ENCODE data around the gene WWC2.

Gene WWC2

GRCh38 chr4:183154701-183155391 lies 55.8 kb downstream of the WWC2 start:
- H3K4me3 Mint-ChIP-seq, result no peak overlapping the region
- H3K9me3 Mint-ChIP-seq, result no peaks in the 10 kb centered on the region
- peaks cover 9% of the 10 kb centered on the region for H3K4me1 Mint-ChIP-seq (ENCODE audit: low read depth)
- H3K27ac Mint-ChIP-seq, result no peak overlapping the region
- intact Hi-C loops (cut with micrococcal nuclease), result no loop called here
- no peaks in the 10 kb centered on the region for H3K27me3 Mint-ChIP-seq
- no peaks in the 10 kb centered on the region for H3K36me3 Mint-ChIP-seq (ENCODE audit: low read depth)

DNA sequence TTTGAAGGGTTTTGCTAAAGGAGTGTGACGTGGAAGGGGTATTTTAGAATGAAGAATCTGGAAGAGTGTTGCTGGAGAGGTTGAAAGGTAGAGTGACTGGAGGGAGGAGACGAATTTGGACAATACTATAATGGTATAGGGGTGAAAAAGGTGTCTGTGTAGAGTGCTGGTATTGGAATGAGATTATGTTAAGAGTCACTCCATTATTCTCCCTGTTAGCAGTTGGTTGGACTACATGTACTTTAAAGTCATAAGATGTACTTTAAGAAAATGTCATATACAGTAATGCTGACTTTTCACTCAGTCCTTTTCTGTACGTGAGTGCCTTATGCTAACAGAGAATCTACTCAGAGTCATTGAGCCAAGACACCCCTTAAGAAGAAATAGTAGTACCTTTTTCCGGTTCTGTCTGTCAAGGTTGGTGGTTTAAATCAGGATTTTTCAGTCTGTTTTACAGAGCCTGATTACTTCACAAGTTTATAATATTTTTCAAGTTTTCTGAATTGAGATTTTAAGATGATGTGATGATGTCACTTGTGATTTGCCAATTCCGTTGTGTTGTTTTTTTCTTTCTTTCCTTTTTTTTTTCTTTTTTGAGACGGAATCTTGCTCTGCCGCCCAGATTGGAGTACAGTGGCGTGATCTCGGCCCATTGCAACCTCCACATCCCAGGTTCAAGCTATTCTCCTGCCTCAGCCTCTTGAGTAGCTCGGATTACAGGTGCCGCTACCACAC lies 56.6 kb downstream of the WWC2 start:
- no peak overlapping the region for H3K27ac Mint-ChIP-seq
- H3K27me3 Mint-ChIP-seq, result no peaks in the 10 kb centered on the region
- H3K9me3 Mint-ChIP-seq, result no peaks in the 10 kb centered on the region
- peaks cover 9% of the 10 kb centered on the region for H3K4me1 Mint-ChIP-seq (ENCODE audit: low read depth)
- intact Hi-C loops (cut with micrococcal nuclease), result no loop called here
- H3K36me3 Mint-ChIP-seq (ENCODE audit: low read depth), result no peaks in the 10 kb centered on the region
- no peak overlapping the region for H3K4me3 Mint-ChIP-seq

DNA sequence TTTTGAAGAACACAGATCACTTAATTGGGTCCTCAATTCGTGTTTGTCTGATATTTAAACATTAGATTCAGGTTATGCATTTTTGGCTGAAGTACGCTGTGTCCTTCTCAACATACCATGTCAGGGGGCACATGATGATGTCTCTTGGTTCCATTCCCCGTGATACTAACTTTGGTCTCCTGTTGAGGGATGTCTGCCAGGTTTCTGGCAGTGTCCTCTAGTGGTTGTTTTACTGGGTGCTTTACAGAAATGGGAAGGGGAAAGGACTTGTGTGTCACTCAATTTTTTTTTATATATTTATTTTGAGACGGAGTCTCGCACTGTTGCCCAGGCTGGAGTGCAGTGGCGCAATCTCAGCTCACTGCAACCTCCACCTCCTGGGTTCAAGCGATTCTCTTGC lies 58.2 kb downstream of the WWC2 start:
- Mint-ChIP-seq H3K27me3 (no peaks in the 10 kb centered on the region), H3K4me3 (no peak overlapping the region), H3K27ac (no peak overlapping the region), H3K4me1 (ENCODE audit: low read depth) (peaks cover 9% of the 10 kb centered on the region), H3K9me3 (no peaks in the 10 kb centered on the region), H3K36me3 (ENCODE audit: low read depth) (no peaks in the 10 kb centered on the region)
- intact Hi-C loops (cut with micrococcal nuclease), result no loop called here

DNA sequence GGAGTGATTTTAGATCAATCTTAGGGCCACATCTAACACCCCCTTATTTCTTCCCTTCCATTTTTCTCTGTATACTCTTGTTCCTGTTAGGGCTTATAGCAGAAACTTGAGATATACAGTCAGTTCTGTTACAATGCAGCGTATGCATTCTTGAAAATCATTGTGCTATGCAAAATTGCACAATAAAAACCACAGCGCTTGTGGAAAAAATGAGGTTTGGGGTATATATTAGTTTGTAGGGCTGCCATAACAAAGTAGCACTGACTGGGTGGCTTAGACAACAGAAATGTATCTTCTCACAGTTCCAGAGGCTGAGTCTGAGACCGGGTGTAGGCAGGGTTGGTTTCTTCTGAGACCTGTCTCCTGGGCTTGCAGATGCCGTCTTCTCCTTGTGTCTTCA lies 59.0 kb downstream of the WWC2 start:
- H3K27ac Mint-ChIP-seq, result peak overlapping the region; percentile 2
- intact Hi-C loops (cut with micrococcal nuclease), result no loop called here
- H3K4me3 Mint-ChIP-seq, result no peak overlapping the region

GRCh38 chr4:183161630-183162029 lies 62.6 kb downstream of the WWC2 start:
- H3K27me3 Mint-ChIP-seq, result no peaks in the 10 kb centered on the region
- no peaks in the 10 kb centered on the region for H3K9me3 Mint-ChIP-seq
- intact Hi-C loops (cut with micrococcal nuclease), result no loop called here
- H3K4me3 Mint-ChIP-seq, result no peak overlapping the region
- H3K36me3 Mint-ChIP-seq (ENCODE audit: low read depth), result no peaks in the 10 kb centered on the region
- no peak overlapping the region for H3K27ac Mint-ChIP-seq
- peaks cover 9% of the 10 kb centered on the region for H3K4me1 Mint-ChIP-seq (ENCODE audit: low read depth)

More for the DNA sequence above, 59.0 kb downstream of the WWC2 start:
- Mint-ChIP-seq H3K36me3 (ENCODE audit: low read depth) (no peaks in the 10 kb centered on the region), H3K27me3 (no peaks in the 10 kb centered on the region), H3K9me3 (no peaks in the 10 kb centered on the region), H3K4me1 (ENCODE audit: low read depth) (peaks cover 9% of the 10 kb centered on the region)

- no peaks in the 10 kb centered on the region for H3K9me3 Mint-ChIP-seq
- H3K36me3 Mint-ChIP-seq (ENCODE audit: low read depth), result no peaks in the 10 kb centered on the region
- H3K27me3 Mint-ChIP-seq, result no peaks in the 10 kb centered on the region
- no peak overlapping the region for H3K4me3 Mint-ChIP-seq
- intact Hi-C loops (cut with micrococcal nuclease), result no loop called here
- peaks cover 2% of the 10 kb centered on the region for H3K4me1 Mint-ChIP-seq (ENCODE audit: low read depth)
- no peak overlapping the region for H3K27ac Mint-ChIP-seq
Observed at GRCh38 chr4:183163135-183163534, 64.1 kb downstream of the WWC2 start.

GRCh38 chr4:183164963-183165362 lies 65.9 kb downstream of the WWC2 start:
- intact Hi-C loops (cut with micrococcal nuclease), result no loop called here
- H3K36me3 Mint-ChIP-seq (ENCODE audit: low read depth), result no peaks in the 10 kb centered on the region
- H3K27ac Mint-ChIP-seq, result no peak overlapping the region

GRCh38 chr4:183165376-183165775 lies 66.3 kb downstream of the WWC2 start:
- H3K4me3 Mint-ChIP-seq, result no peak overlapping the region
- H3K27me3 Mint-ChIP-seq, result no peaks in the 10 kb centered on the region
- H3K9me3 Mint-ChIP-seq, result no peaks in the 10 kb centered on the region
- no peak overlapping the region for H3K27ac Mint-ChIP-seq
- H3K4me1 Mint-ChIP-seq (ENCODE audit: low read depth), result no peaks in the 10 kb centered on the region
- intact Hi-C loops (cut with micrococcal nuclease), result no loop called here
- no peaks in the 10 kb centered on the region for H3K36me3 Mint-ChIP-seq (ENCODE audit: low read depth)

More at GRCh38 chr4:183164963-183165362, 65.9 kb downstream of the WWC2 start:
- H3K4me1 Mint-ChIP-seq (ENCODE audit: low read depth), result no peaks in the 10 kb centered on the region
- no peak overlapping the region for H3K4me3 Mint-ChIP-seq
- H3K9me3 Mint-ChIP-seq, result no peaks in the 10 kb centered on the region
- no peaks in the 10 kb centered on the region for H3K27me3 Mint-ChIP-seq

GRCh38 chr4:183170894-183171293 lies 71.8 kb downstream of the WWC2 start:
- intact Hi-C loops (cut with micrococcal nuclease), result no loop called here
- H3K4me1 Mint-ChIP-seq (ENCODE audit: low read depth), result no peaks in the 10 kb centered on the region
- no peaks in the 10 kb centered on the region for H3K36me3 Mint-ChIP-seq (ENCODE audit: low read depth)
- H3K4me3 Mint-ChIP-seq, result no peak overlapping the region
- no peaks in the 10 kb centered on the region for H3K9me3 Mint-ChIP-seq
- H3K27ac Mint-ChIP-seq, result no peak overlapping the region
- no peaks in the 10 kb centered on the region for H3K27me3 Mint-ChIP-seq

DNA sequence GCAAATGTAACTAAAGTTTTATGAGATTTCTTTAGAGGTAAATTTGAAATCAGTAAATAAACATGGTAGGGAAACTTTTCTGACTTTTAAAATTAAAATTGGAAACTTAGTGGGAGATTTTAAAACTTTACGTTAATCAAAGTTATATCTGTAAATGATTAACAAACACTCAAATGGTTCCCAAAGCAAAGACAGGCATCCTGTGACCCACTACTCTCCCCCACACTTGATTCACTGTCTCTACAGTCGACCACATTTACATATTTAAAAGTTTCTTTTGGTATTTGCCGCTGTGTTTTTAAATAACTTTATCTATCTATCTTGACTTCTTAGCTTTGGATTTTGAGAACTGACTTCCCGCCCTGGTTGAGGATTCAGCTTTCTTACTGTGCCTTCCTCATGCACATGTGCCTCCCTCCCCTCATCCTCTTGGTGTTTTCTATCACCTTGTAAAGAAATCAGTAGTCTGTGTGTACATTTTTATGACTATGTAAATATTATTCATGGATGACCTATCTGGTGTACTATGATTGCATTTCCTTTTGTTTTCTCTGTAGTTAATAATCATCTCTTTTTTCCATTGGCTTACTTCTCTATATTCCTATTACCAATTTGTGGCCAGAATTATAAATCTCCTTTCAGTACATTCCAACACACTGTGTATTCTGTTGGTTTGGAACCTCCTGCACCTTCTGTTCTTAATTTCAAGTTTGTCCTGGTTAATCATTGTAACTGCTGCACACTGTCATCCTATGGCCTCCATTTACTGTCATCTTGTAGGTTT lies 72.6 kb downstream of the WWC2 start:
- intact Hi-C loops (cut with micrococcal nuclease), result no loop called here
- Mint-ChIP-seq H3K27me3 (no peaks in the 10 kb centered on the region), H3K4me1 (ENCODE audit: low read depth) (no peaks in the 10 kb centered on the region), H3K27ac (no peak overlapping the region), H3K9me3 (no peaks in the 10 kb centered on the region), H3K36me3 (ENCODE audit: low read depth) (no peaks in the 10 kb centered on the region), H3K4me3 (no peak overlapping the region)

DNA sequence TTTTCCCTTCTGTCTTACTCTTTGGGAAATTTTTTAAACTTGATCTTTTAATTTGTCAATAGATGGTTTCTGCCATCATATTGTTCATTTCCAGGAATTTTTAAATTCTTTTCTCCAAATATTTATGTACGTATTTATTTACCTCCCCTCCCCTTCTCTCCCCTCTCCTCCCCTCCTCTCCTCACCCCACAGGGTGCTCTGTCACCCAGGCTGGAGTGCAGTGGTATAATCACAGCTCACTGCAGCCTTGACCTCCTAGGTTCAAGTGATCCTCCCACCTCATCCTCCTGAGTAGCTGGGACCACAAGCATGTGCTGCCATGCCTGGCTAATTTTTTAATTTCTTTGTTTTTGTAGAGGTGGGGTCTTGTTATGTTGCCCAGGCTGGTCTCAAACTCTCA lies 73.8 kb downstream of the WWC2 start:
- H3K27ac Mint-ChIP-seq, result no peak overlapping the region
- no peaks in the 10 kb centered on the region for H3K9me3 Mint-ChIP-seq
- no peaks in the 10 kb centered on the region for H3K4me1 Mint-ChIP-seq (ENCODE audit: low read depth)
- no peaks in the 10 kb centered on the region for H3K27me3 Mint-ChIP-seq
- intact Hi-C loops (cut with micrococcal nuclease), result no loop called here
- H3K36me3 Mint-ChIP-seq (ENCODE audit: low read depth), result no peaks in the 10 kb centered on the region
- no peak overlapping the region for H3K4me3 Mint-ChIP-seq

DNA sequence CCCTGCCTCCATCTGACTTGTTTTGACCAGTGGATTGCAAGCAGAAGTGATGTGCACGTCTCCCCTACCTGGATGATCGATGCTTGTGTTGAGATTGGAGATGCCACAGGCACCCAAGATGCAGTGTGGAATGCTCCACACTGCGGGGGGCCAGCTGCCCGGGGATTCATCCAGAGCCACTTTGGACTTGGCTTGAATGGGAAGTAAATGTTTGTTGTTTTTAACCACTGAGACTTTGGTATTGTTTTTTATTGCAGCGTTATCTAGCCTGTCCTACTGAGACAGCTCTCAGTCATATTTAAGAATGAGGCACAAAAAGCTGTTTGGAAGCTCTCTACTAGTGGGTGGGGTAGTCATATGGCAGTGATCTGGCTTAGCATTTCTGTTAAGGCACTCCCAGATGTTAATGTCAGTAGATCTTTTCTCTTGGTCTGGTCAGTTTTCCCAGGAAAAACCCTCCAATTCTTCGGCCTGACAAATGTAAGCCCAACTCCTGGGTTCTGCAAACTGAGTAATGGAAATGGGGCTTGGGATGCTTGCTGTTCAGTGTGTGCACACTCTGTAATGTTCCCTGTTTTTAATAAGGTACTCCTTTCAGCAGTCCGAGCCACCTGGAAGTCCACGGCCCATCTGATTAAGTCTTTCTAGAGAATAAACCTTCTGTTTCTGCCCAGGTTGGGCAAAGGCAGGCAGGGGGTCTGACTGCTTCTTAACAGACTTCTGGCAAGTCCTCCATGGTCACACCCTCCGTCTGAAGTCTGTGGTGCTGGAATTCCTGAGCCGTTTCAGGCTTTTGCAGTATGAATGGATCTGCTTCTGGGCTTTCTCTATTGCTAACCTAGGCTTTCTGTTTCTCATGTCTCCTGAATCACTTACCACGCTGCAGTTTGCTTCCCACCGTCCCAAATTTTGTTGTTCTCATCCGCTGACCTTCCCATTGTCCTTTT lies 74.8 kb downstream of the WWC2 start:
- Mint-ChIP-seq H3K4me3 (no peak overlapping the region), H3K36me3 (ENCODE audit: low read depth) (no peaks in the 10 kb centered on the region)

DNA sequence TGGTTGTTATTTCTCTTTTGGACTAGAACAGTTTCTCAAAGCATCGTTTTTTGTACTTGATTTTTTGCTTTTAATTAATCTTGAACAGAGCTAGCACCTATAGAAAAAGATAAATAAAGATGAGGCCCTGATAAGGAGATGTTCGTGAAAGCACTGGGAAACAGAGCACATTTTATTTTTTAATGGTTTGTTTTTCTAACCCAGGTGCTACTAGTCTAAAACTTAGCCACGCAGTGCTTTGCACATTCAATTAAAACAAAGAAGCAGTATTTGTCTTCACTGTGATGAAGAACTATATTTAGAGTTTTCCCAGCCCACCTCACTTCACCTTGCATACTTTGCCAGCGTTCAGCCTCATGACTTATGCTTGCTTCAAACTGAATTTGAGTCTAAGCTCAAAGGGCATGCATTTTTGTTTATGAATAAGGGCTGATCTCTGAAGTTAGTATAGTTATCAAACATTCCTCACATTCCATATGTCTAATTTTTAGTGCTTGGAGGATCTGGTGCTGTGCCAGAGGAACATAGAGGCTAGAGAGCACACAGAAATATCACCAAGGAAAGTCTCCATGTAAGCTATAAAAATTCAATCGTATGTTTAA lies 76.7 kb downstream of the WWC2 start:
- H3K27me3 Mint-ChIP-seq, result no peaks in the 10 kb centered on the region
- no peak overlapping the region for H3K27ac Mint-ChIP-seq
- no peaks in the 10 kb centered on the region for H3K4me1 Mint-ChIP-seq (ENCODE audit: low read depth)
- H3K4me3 Mint-ChIP-seq, result no peak overlapping the region
- intact Hi-C loops (cut with micrococcal nuclease), result no loop called here
- no peaks in the 10 kb centered on the region for H3K36me3 Mint-ChIP-seq (ENCODE audit: low read depth)
- no peaks in the 10 kb centered on the region for H3K9me3 Mint-ChIP-seq

More for the DNA sequence above, 74.8 kb downstream of the WWC2 start:
- H3K4me1 Mint-ChIP-seq (ENCODE audit: low read depth), result no peaks in the 10 kb centered on the region
- H3K9me3 Mint-ChIP-seq, result no peaks in the 10 kb centered on the region
- H3K27ac Mint-ChIP-seq, result no peak overlapping the region
- no peaks in the 10 kb centered on the region for H3K27me3 Mint-ChIP-seq
- intact Hi-C loops (cut with micrococcal nuclease), result no loop called here

Measured in dendritic cell treated with granulocyte-macrophage colony-stimulating factor and Interleukin-4, amounts not matched to agents 40 ng/mL and 50 ng/mL, for 4 days (primary cell).